HT1080 (cell line): Measurements from ENCODE around the gene LRRC51. TPM values are rescaled to one million over a fixed set of nuclear protein-coding genes. Genes with fewer than 3 reads are reported as not detected.
"Not testable (repeated sequence)": the region's sequence is repeated elsewhere in the genome, so short reads cannot be mapped to it uniquely, and the experiment has no call there.

Source experiments
- DNase-seq: peaks from one replicate; pipeline ENCODE4 v3.0.0-alpha.2; 2015; ENCODE audit warnings: low read depth
- small RNA-seq: library from RNA; depleted of rRNA; stranded (forward); fragments of <200 nt; gene quantifications from one replicate; pipeline ENCODE3, GENCODE V24; 2014
- total RNA-seq: library from RNA; depleted of rRNA; stranded (reverse); fragments of >200 nt; shearing (Covaris generic); gene quantifications from 2 replicates; pipeline ENCODE4 v1.2.3, GENCODE V29; 2014; rRNA removed

Gene LRRC51
- total RNA-seq, 1 experiment from 2014 or later: 10.8 TPM

GRCh38 chr11:72138821-72139390, 58.3 kb downstream of the LRRC51 start:
- no peak for DNase-seq

GRCh38 chr11:72139500-72139899, 58.9 kb downstream of the LRRC51 start:
- no peak for DNase-seq

- DNase-seq: peak; percentile 76
These were observed 60.0 kb downstream of the LRRC51 start for GRCh38 chr11:72140661-72141060.

- peak; percentile 93 for DNase-seq
These were observed 60.4 kb downstream of the LRRC51 start for GRCh38 chr11:72141066-72141465.

GRCh38 chr11:72142086-72142485, 61.4 kb downstream of the LRRC51 start:
- DNase-seq: not testable (repeated sequence)

GRCh38 chr11:72142543-72142942, 61.9 kb downstream of the LRRC51 start:
- not testable (repeated sequence) for DNase-seq

- DNase-seq: no peak
These were observed 64.3 kb downstream of the LRRC51 start for GRCh38 chr11:72144807-72145565.

Small RNA genes lying within 50 kb of the gene (small RNA-seq; reads per million reads assigned to genes)
- gene MIR3165 (not detected), gene RNU6-72P (not detected)

Other genes starting within 250 kb of the LRRC51 start
- gene DEFB108B, start 247.7 kb upstream of the LRRC51 start, total RNA-seq: not detected in 2 replicates
- gene DEFB131B, start 202.4 kb upstream of the LRRC51 start, total RNA-seq: not detected in 2 replicates
- 4.8 and 4.9 TPM in 2 replicates for gene XNDC1N, start 152.3 kb upstream of the LRRC51 start, total RNA-seq
- gene RNF121, start 151.8 kb upstream of the LRRC51 start, total RNA-seq: 22.7 and 32.7 TPM in 2 replicates
- 1.0 and 1.8 TPM in 2 replicates for gene IL18BP, start 81.9 kb upstream of the LRRC51 start, total RNA-seq
- gene NUMA1, start 308 bp upstream of the LRRC51 start, total RNA-seq: 96.8 and 104 TPM in 2 replicates
- 177 and 212 TPM in 2 replicates for gene LAMTOR1, start 22.4 kb downstream of the LRRC51 start, total RNA-seq
- 0.31 TPM in 1 of 2 replicates, not detected in the other for gene TOMT, start 25.1 kb downstream of the LRRC51 start, total RNA-seq
- 70.7 and 81.5 TPM in 2 replicates for gene ANAPC15, start 31.8 kb downstream of the LRRC51 start, total RNA-seq
- gene FOLR3, start 54.9 kb downstream of the LRRC51 start, total RNA-seq: 0.16 TPM in 1 of 2 replicates, not detected in the other
- 0.17 TPM in 1 of 2 replicates, not detected in the other for gene FOLR1, start 111.3 kb downstream of the LRRC51 start, total RNA-seq
- gene FOLR2, start 135.9 kb downstream of the LRRC51 start, total RNA-seq: not detected in 2 replicates
- gene INPPL1, start 143.9 kb downstream of the LRRC51 start, total RNA-seq: 64.7 and 68.8 TPM in 2 replicates
- not detected in 2 replicates for gene PHOX2A, start 163.3 kb downstream of the LRRC51 start, total RNA-seq